Uterus (tissue), 4 donors: ENCODE measurements around the gene SPON1. TPM values are rescaled to one million over a fixed set of nuclear protein-coding genes. Genes with fewer than 3 reads are reported as not detected.
"Not testable (repeated sequence)": the region's sequence is repeated elsewhere in the genome, so short reads cannot be mapped to it uniquely, and the experiment has no call there.

Experiments used
- DNase-seq, 2 donors: peaks; one replicate each; pipeline ENCODE4 v3.0.0-alpha.2; 2019 to 2020
- H3K27ac ChIP-seq, 2 donors: fragments of 200-600 bp; sonication (generic); 1 replicate in 1 of 2; 2 replicates in 1 of 2; pipeline ENCODE4 v1.5.1; 2016 to 2018
- H3K27me3 ChIP-seq, 2 donors: fragments of 200-600 bp; sonication (generic); one replicate each; pipeline ENCODE4 v1.5.1; 2018 to 2019; ENCODE audit warnings: control low read depth in 1 of 2
- H3K36me3 ChIP-seq, 2 donors: fragments of 200-600 bp; sonication (generic); one replicate each; pipeline ENCODE4 v1.5.1; 2019; ENCODE audit warnings: control low read depth in 1 of 2
- H3K4me1 ChIP-seq, 2 donors: fragments of 200-600 bp; sonication (generic); one replicate each; pipeline ENCODE4 v1.5.1; 2018 to 2019; ENCODE audit warnings: control low read depth in 1 of 2
- H3K4me3 ChIP-seq, 2 donors: fragments of 200-600 bp; sonication (generic); 1 replicate in 1 of 2; 2 replicates in 1 of 2; pipeline ENCODE4 v1.5.1; 2018 to 2019; ENCODE audit warnings: mild to moderate bottlenecking in 1 of 2
- H3K9me3 ChIP-seq, 2 donors: fragments of 200-600 bp; sonication (generic); one replicate each; pipeline ENCODE4 v1.5.1; 2019; ENCODE audit warnings: control low read depth in 1 of 2
- POLR2A ChIP-seq, 2 donors: fragments of 450-650 bp; IDR thresholded peaks; one replicate each; pipeline ENCODE4 v1.6.1; 2016; ENCODE audit warnings: antibody characterized with exemption in 2 of 2, mild to moderate bottlenecking in 1 of 2, moderate library complexity in 1 of 2
- intact Hi-C: fragments of 100-400 bp; cut with DNase I; formaldehyde crosslinking; loops from one replicate; pipeline ENCODE4 v1.15.1; 2023; ENCODE audit warnings: low total_unique reads
- total RNA-seq, 4 donors: library from RNA; depleted of rRNA in 3 of 4; stranded (reverse); fragments of >200 nt in 3 of 4; gene quantifications; one replicate each; pipeline versions ENCODE4 v1.1.0 to v1.2.4, GENCODE V29; 2014 to 2023
- TF ChIP-seq, protein P1 (sequence below), 4 experiments: fragments of 200-600 bp in 2 of 4; fragments of 450-650 bp in 2 of 4; sonication (generic) in 2 of 4; IDR thresholded peaks; one replicate each; pipeline ENCODE4 v1.5.1; 2016 to 2019; ENCODE audit warnings: antibody characterized with exemption in 4 of 4, mild to moderate bottlenecking in 2 of 4, moderate library complexity in 1 of 4
- donor health status: DM: yes; HTN: yes; CAD: no.

The SPON1 gene
- total RNA-seq, 4 donors from 2014 or later, result 18.8 to 139 (median 28.8) TPM

DNA sequence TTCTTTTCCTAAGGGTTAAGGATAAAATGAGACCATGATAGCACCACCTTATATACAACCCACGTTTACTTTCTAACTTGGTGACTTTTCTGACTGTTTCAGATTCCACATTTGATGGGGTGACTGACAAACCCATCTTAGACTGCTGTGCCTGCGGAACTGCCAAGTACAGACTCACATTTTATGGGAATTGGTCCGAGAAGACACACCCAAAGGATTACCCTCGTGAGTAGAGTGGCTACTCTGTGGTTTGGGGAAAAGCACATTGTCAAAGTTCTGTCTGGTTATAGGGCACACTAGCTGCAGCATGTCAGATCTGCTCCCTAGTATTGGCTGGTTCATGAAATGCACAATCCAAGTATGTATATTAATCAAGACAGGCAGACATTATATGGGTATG lies 117.3 kb downstream of the SPON1 start:
- Histone ChIP-seq H3K9me3 (no peaks in the 10 kb centered on the region), H3K27me3 (no peaks in the 10 kb centered on the region), H3K27ac (peak overlapping the region in 1 of 2 donors; percentile 19), H3K4me1 (no peaks in the 10 kb centered on the region), H3K4me3 (no peak overlapping the region), H3K36me3 (no peaks in the 10 kb centered on the region)
- intact Hi-C loops, result no loop called here
- TF ChIP-seq POLR2A (IDR thresholded peaks at IDR 0.05), result no peak
- TF ChIP-seq, protein P1, sequence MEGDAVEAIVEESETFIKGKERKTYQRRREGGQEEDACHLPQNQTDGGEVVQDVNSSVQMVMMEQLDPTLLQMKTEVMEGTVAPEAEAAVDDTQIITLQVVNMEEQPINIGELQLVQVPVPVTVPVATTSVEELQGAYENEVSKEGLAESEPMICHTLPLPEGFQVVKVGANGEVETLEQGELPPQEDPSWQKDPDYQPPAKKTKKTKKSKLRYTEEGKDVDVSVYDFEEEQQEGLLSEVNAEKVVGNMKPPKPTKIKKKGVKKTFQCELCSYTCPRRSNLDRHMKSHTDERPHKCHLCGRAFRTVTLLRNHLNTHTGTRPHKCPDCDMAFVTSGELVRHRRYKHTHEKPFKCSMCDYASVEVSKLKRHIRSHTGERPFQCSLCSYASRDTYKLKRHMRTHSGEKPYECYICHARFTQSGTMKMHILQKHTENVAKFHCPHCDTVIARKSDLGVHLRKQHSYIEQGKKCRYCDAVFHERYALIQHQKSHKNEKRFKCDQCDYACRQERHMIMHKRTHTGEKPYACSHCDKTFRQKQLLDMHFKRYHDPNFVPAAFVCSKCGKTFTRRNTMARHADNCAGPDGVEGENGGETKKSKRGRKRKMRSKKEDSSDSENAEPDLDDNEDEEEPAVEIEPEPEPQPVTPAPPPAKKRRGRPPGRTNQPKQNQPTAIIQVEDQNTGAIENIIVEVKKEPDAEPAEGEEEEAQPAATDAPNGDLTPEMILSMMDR (IDR thresholded peaks at IDR 0.05), result no peak
- DNase-seq, result no peak

DNA sequence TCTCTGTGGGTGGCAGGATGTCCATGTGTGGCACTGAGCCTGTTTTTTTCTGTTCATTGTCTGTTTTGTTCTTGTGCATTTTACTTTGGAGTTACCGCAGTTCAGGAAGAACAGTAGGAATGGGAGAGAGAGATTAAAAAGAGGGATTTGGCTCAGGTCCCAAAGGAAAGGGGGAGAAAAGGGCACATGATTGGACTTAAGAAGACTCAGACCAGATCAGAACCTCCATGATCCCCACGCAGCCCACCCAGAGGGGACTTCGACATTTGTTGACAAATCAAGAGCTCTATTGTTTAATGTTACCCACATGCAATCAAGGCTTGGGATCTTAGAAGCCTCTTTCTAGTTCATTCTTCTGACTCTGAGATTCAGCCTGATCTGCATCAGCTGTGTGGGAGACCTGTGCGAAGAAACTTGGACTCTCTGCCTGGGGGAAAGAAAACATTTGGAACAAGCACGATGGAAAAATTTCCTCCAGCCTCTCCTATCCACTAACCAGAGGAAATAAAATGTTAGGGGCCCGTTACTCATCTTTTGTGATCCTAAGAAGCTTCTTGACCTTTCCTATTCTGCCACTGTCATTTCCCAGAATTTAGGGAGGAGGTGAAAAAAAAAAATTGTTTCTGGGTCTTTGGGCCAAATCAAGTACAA lies 119.2 kb downstream of the SPON1 start:
- TF ChIP-seq, protein P1 (IDR thresholded peaks at IDR 0.05), result no peak
- no peak for TF ChIP-seq POLR2A (IDR thresholded peaks at IDR 0.05)
- no peaks in the 10 kb centered on the region for H3K36me3 ChIP-seq
- H3K4me1 ChIP-seq, result no peaks in the 10 kb centered on the region
- H3K4me3 ChIP-seq, result no peak overlapping the region
- no peaks in the 10 kb centered on the region for H3K9me3 ChIP-seq
- intact Hi-C loops, result no loop called here
- peak; percentile 24 for DNase-seq
- H3K27ac ChIP-seq, result peak overlapping the region; percentile 58 to 82
- no peaks in the 10 kb centered on the region for H3K27me3 ChIP-seq

DNA sequence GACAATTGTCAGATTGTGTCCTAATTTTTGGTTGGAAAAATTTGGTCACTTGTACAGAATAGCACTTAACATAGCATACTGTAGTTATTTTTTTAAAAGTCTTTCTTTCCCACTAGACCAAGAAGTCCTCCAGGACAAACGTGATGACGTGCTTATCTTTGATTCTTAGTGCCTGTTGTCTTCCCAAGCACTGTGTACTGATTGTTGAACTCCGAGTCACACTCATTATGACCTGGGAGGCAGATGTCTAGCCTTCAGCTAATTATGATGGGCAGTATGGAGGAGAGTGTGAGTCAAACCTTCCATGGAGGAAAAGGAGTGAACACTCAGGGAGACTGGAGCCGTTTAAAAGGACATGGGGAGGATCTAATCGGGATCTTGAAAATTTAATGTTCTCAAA lies 119.8 kb downstream of the SPON1 start:
- Histone ChIP-seq H3K4me1 (no peaks in the 10 kb centered on the region), H3K36me3 (no peaks in the 10 kb centered on the region), H3K9me3 (no peaks in the 10 kb centered on the region), H3K27ac (peak overlapping the region; percentile 58 to 82), H3K4me3 (no peak overlapping the region), H3K27me3 (no peaks in the 10 kb centered on the region)
- no peak for DNase-seq
- TF ChIP-seq POLR2A (IDR thresholded peaks at IDR 0.05), result no peak
- TF ChIP-seq, protein P1 (IDR thresholded peaks at IDR 0.05), result no peak
- intact Hi-C loops, result no loop called here

DNA sequence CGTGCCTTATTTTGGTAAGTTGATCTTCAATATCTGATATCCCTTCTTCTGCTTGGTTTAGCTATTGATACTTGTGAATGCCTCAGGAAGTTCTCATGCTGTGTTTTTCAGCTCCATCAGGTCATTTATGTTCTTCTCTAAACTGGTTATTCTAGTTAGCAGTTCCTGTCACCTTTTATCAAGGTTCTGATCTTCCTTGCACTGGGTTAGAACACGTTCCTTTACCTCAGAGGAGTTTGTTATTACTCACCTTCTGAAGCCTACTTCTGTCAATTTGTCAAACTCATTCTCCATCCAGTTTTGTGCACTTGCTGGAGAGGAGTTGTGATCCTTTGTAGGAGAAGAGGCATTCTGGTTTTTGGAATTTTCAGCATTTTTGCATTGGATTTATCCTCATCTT lies 126.3 kb downstream of the SPON1 start:
- DNase-seq, H3K27ac ChIP-seq, intact Hi-C loops, H3K27me3 ChIP-seq, H3K9me3 ChIP-seq, H3K4me3 ChIP-seq, H3K36me3 ChIP-seq, H3K4me1 ChIP-seq: not testable (repeated sequence)

DNA sequence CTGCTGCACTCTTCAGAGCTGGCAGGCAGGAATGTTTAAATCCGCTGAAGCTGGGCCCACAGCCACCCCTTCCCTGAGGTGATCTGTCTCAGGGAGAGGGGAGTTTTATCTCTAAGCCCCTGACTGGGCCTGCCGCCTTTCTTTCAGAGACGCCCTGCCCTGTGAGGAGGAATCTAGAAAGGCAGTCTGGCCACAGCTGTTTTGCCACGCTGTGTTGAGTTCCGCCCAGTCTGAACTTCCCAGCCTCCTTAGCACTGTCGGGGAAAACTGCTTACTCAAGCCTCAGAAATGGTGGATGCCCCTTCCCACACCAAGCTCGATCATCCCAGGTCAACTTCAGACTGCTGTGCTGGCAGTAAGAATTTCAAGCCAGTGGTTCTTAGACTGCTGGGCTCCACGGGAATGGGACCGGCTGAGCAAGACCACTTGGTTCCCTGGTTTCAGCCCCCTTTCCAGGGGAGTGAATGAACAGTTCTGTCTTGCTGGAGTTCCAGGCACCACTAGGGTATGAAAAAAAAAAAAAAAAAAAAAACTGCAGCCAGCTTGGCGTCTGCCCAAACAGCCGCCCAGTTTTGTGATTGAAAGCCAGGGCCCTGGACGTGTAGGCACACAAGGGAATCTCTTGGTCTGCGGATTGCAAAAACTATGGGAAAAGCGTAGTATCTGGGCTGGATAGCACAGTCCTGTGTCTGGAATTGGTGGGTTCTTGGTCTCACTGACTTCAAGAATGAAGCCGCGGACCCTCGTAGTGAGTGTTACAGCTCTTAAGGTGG lies 127.4 kb downstream of the SPON1 start:
- no peak for TF ChIP-seq POLR2A (IDR thresholded peaks at IDR 0.05)
- DNase-seq, result no peak
- Histone ChIP-seq H3K27ac (no peak overlapping the region), H3K9me3 (no peaks in the 10 kb centered on the region), H3K27me3 (no peaks in the 10 kb centered on the region), H3K4me3 (no peak overlapping the region), H3K4me1 (no peaks in the 10 kb centered on the region), H3K36me3 (no peaks in the 10 kb centered on the region)
- intact Hi-C loops, result no loop called here

DNA sequence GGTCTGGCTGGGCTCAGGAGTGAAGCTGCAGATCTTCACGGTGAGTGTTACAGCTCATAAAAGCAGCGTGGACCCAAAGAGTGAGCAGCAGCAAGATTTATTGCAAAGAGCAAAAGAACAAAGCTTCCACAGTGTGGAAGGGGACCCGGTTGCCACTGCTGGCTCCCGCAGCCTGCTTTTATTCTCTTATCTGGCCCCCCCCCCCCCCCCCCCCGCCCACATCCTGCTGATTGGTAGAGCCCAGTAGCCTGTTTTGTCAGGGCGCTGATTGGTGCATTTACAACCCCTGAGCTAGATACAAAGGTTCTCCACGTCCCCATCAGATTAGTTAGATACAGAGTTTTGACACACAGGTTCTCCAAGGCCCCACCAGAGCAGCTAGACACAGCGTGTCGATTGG lies 128.1 kb downstream of the SPON1 start:
- H3K27ac ChIP-seq, H3K9me3 ChIP-seq, H3K36me3 ChIP-seq, H3K4me3 ChIP-seq, H3K4me1 ChIP-seq, intact Hi-C loops, H3K27me3 ChIP-seq, DNase-seq: not testable (repeated sequence)
